Stimulated activated naive CD4-positive, alpha-beta T cell (primary cell): ENCODE measurements around the gene NT5DC3.

Experiments
- DNase-seq, 6 experiments: peaks; one replicate each; lab custom pipeline; 2025; lab: John Stamatoyannopoulos, UW

Gene NT5DC3

GRCh38 chr12:103748875-103749274 lies 92.2 kb downstream of the NT5DC3 start:
- DNase-seq = no peak

GRCh38 chr12:103748002-103748401 lies 93.0 kb downstream of the NT5DC3 start:
- DNase-seq = no peak

GRCh38 chr12:103745962-103746361 lies 95.1 kb downstream of the NT5DC3 start:
- no peak for DNase-seq

- DNase-seq = no peak
These were observed 97.2 kb downstream of the NT5DC3 start for GRCh38 chr12:103743788-103744187.

GRCh38 chr12:103742349-103742932 lies 98.6 kb downstream of the NT5DC3 start:
- no peak for DNase-seq

GRCh38 chr12:103737881-103738280 lies 103.2 kb downstream of the NT5DC3 start:
- DNase-seq = no peak

- DNase-seq = no peak
These were observed 104.5 kb downstream of the NT5DC3 start for GRCh38 chr12:103736572-103736971.

- no peak for DNase-seq
These were observed 105.7 kb downstream of the NT5DC3 start for GRCh38 chr12:103735291-103735690.

- DNase-seq = no peak
These were observed 106.2 kb downstream of the NT5DC3 start for GRCh38 chr12:103734863-103735262.

GRCh38 chr12:103731539-103731938 lies 109.5 kb downstream of the NT5DC3 start:
- no peak for DNase-seq

- no peak for DNase-seq
These were observed 111.5 kb downstream of the NT5DC3 start for GRCh38 chr12:103729499-103729898.

GRCh38 chr12:103728323-103728722 lies 112.7 kb downstream of the NT5DC3 start:
- no peak for DNase-seq

- DNase-seq = no peak
These were observed 113.4 kb downstream of the NT5DC3 start for GRCh38 chr12:103727638-103728037.

- DNase-seq = no peak
These were observed 115.6 kb downstream of the NT5DC3 start for GRCh38 chr12:103725398-103725797.
